G401.6 (cell line): ENCODE data around the gene LRTM1.

ENCODE experiments used
- FAIRE-seq: peaks from 2 replicates; lab custom pipeline; 2012; peaks lifted over from hg19 to GRCh38; lab: Jason Lieb, UNC

The LRTM1 gene

GRCh38 chr3:54939557-54940300, 11.9 kb upstream of the LRTM1 start:
- FAIRE-seq = no peak

GRCh38 chr3:54936561-54936960, 8.7 kb upstream of the LRTM1 start:
- no peak for FAIRE-seq

- FAIRE-seq = no peak
These were observed 8.0 kb upstream of the LRTM1 start for GRCh38 chr3:54935869-54936268.

GRCh38 chr3:54932606-54933005, 4.7 kb upstream of the LRTM1 start:
- FAIRE-seq = no peak

- FAIRE-seq = no peak
These were observed 3.3 kb upstream of the LRTM1 start for GRCh38 chr3:54931182-54931581.

- FAIRE-seq = no peak
These were observed 9.3 kb downstream of the LRTM1 start for GRCh38 chr3:54918516-54918915.

- no peak for FAIRE-seq
These were observed 10.0 kb downstream of the LRTM1 start for GRCh38 chr3:54917862-54918261.

GRCh38 chr3:54917174-54917573, 10.7 kb downstream of the LRTM1 start:
- FAIRE-seq = no peak

- FAIRE-seq = no peak
These were observed 11.1 kb downstream of the LRTM1 start for GRCh38 chr3:54916732-54917131.

GRCh38 chr3:54915976-54916375, 11.9 kb downstream of the LRTM1 start:
- FAIRE-seq = no peak

- no peak for FAIRE-seq
These were observed 12.7 kb downstream of the LRTM1 start for GRCh38 chr3:54915181-54915580.

- FAIRE-seq = no peak
These were observed 13.7 kb downstream of the LRTM1 start for GRCh38 chr3:54914180-54914579.

- FAIRE-seq = no peak
These were observed 18.7 kb downstream of the LRTM1 start for GRCh38 chr3:54909191-54909590.

- FAIRE-seq = no peak
These were observed 21.1 kb downstream of the LRTM1 start for GRCh38 chr3:54906763-54907162.

- FAIRE-seq = no peak
These were observed 21.9 kb downstream of the LRTM1 start for GRCh38 chr3:54905920-54906319.

GRCh38 chr3:54905261-54905888, 22.5 kb downstream of the LRTM1 start:
- no peak for FAIRE-seq

- no peak for FAIRE-seq
These were observed 25.8 kb downstream of the LRTM1 start for GRCh38 chr3:54901906-54902685.

GRCh38 chr3:54900838-54901591, 26.8 kb downstream of the LRTM1 start:
- FAIRE-seq = no peak

- no peak for FAIRE-seq
These were observed 28.6 kb downstream of the LRTM1 start for GRCh38 chr3:54899273-54899672.

- no peak for FAIRE-seq
These were observed 30.7 kb downstream of the LRTM1 start for GRCh38 chr3:54897028-54897711.

- no peak for FAIRE-seq
These were observed 32.2 kb downstream of the LRTM1 start for GRCh38 chr3:54895613-54896012.

- FAIRE-seq = no peak
These were observed 35.7 kb downstream of the LRTM1 start for GRCh38 chr3:54892168-54892567.
